ENCODE measurements around the gene OPTC.

OPTC gene

DNA sequence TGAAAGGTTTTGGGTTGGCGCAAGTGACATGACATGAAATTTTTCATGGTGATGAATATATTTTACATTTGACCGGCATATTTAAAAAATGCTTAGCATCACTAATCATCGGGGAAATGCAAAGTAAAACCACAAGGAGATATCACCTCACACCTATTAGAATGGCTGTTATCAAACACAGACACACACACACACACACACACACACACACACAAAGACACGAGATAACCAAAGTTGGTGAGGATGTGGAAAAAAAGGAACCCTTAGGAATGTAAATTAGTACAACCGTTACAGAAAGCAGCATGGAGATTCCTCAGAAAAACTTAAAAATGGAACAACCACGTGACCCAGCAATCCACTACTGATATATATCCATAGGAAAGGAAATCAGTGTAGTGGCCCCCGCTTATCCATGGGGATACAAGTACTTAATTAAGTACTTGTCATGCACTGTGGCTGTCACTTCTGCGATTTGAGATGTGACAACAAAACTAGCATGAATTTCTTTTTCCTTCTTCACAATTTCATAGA, 34.2 kb upstream of the OPTC start:
- DNase-seq (ENCODE audit: extremely low read depth, low read depth): no peak
- TF ChIP-seq, protein P1, sequence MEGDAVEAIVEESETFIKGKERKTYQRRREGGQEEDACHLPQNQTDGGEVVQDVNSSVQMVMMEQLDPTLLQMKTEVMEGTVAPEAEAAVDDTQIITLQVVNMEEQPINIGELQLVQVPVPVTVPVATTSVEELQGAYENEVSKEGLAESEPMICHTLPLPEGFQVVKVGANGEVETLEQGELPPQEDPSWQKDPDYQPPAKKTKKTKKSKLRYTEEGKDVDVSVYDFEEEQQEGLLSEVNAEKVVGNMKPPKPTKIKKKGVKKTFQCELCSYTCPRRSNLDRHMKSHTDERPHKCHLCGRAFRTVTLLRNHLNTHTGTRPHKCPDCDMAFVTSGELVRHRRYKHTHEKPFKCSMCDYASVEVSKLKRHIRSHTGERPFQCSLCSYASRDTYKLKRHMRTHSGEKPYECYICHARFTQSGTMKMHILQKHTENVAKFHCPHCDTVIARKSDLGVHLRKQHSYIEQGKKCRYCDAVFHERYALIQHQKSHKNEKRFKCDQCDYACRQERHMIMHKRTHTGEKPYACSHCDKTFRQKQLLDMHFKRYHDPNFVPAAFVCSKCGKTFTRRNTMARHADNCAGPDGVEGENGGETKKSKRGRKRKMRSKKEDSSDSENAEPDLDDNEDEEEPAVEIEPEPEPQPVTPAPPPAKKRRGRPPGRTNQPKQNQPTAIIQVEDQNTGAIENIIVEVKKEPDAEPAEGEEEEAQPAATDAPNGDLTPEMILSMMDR (IDR thresholded peaks at IDR 0.05; ENCODE audit: low read depth, low read length): no peak

DNA sequence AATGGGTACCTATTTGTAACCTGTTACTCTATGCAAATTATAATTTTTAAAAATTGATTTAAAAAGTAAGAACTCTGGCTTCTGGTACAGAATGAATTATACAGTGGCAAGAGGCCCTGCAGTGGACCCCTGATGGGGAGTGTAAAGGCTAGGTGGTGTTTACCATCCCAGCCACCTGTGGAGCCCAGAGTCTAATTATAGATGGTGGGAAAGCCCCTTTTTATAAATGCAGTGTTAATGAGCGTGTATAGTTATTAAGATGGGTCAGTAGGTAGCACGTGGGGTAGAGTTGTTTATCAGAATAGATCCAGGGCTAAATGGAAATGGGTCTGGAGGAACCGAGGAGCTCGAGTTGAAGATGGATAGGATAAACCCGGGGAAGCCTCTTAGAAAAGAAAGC, 32.2 kb upstream of the OPTC start:
- DNase-seq (ENCODE audit: extremely low read depth, low read depth): no peak

DNA sequence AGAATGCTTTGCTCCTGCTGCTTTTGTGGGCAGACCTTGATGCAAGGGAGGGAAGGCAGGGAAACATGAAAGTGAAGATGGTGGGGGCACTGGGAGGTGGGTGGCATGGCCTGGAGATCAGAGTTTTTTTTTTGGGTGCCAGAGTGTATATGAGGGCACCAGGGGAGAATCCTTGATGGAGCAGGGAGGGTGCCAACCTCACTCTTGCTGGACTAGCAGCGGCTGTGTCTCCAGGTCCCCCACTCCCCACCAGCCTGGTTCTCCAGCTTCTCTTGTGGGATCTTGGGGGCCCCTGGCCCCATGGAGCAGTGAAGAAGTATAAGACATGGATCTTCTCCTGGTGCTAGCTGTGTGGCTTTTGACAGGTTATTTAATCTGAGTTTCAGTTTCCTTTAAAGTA, 31.8 kb upstream of the OPTC start:
- DNase-seq (ENCODE audit: extremely low read depth, low read depth): no peak
- TF ChIP-seq, protein P1 (IDR thresholded peaks at IDR 0.05; ENCODE audit: low read depth, low read length): no peak

More for the DNA sequence above, 32.2 kb upstream of the OPTC start:
- TF ChIP-seq, protein P1 (IDR thresholded peaks at IDR 0.05; ENCODE audit: low read depth, low read length): no peak

DNA sequence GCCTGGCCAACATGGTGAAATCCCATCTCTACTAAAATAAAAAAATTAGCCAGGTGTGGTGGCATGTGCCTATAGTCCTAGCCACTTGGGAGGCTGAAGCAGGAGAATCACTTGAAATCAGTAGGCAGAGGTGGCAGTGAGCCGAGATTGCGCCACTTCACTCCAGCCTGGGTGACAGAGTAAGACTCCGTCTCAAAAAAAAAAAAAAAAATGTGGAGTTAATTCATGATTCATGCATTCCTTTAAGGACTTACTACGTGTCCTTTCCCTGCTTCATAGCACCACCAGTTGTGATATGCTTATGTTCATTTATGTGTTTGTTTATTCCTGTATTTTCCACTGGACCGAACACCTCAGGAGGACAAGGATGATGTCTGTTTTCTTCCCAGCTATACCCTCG, 31.1 kb upstream of the OPTC start:
- DNase-seq (ENCODE audit: extremely low read depth, low read depth): peak; percentile 50
- TF ChIP-seq, protein P1 (IDR thresholded peaks at IDR 0.05; ENCODE audit: low read depth, low read length): no peak

DNA sequence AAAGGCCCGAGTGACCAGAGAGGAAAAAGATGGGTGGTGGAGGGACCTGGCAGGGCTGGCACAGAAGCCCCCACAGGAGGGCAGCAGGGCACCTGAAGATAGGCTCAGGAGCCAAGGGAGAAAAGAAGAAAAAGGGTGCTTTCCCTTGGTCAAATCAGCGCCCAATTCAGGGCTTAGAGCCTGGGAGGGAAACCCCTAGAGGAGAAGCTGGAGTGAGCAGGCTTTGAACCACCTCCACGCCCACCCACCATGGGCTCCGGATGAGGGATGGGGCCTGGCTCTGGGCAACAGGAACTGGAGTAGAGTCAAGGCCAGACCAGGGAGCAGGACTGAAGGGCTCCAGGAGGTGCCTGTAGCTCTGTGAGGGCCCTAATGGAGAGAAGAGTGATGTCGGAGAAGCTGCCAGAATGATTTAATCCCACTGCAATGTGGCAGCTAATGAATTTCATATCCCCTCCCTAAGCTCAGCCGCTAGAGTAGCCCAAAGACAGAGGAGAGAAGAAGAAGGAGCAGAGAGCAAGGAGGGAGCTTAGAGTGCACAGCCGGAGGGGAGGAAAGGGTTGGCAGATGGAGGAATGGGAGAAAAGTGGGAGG, 30.4 kb upstream of the OPTC start:
- no peak for DNase-seq (ENCODE audit: extremely low read depth, low read depth)
- TF ChIP-seq, protein P1 (IDR thresholded peaks at IDR 0.05; ENCODE audit: low read depth, low read length): no peak; the same call in 1 of the 2 replicates

DNA sequence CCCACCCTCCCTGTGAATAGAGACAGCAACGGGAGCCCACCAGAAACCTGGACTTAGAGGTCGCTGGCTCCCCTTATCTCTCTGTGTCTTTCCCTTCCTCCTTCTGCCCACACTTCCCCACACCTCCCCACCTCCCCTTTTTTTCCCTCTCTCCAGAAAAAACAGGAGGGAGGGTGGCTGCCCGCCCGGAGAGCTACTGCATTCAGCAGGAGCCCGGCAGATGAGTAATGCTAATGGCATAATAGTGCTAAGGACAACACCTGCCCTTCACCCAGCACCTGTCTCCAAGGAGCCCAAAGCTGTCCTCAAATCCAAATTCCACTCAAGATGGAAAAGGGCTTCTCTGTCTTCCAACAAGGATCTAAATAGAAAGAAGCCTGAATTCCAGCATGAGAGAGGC, 29.7 kb upstream of the OPTC start:
- TF ChIP-seq, protein P1 (IDR thresholded peaks at IDR 0.05; ENCODE audit: low read depth, low read length): no peak

DNA sequence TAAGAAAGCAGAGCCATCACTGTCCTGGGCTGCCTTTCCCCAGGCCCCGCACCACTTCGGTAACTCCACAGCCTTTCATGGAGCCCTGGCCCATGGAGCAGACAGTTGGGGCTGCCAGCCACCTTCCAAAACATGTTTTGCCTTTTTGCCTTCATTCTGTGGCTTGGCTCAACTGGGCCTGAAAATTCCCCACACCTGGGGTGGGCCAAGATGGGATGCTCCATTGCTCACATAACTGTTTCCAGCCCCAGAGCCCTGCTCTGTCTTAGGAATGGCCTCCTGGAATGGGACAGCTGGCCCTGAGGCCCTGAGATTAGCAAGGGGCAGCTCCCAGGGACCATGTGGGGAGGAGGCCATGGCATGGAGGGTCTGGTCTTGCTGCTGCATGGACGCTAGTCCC, 29.2 kb upstream of the OPTC start:
- TF ChIP-seq, protein P1 (IDR thresholded peaks at IDR 0.05; ENCODE audit: low read depth, low read length): no peak
- no peak for DNase-seq (ENCODE audit: extremely low read depth, low read depth)

More for the DNA sequence above, 29.7 kb upstream of the OPTC start:
- no peak for DNase-seq (ENCODE audit: extremely low read depth, low read depth)

Measured in AG09319 (cell line).